HepG2 (cell line): ENCODE data around the gene XPNPEP1. TPM values are rescaled to one million over a fixed set of nuclear protein-coding genes. Genes with fewer than 3 reads are reported as not detected.

ENCODE experiments used
- ARID2 ChIP-seq: sonication (generic); formaldehyde crosslinking; IDR thresholded peaks from 2 replicates; pipeline ENCODE4 v1.8.1; 2022; ENCODE audit warnings: mild to moderate bottlenecking, missing genetic modification reagents, borderline replicate concordance
- CC2D1A ChIP-seq: sonication (generic); formaldehyde crosslinking; IDR thresholded peaks from 2 replicates; pipeline ENCODE4 v1.8.1; 2023; ENCODE audit warnings: mild to moderate bottlenecking, missing genetic modification reagents
- ELF4 ChIP-seq: sonication (generic); formaldehyde crosslinking; IDR thresholded peaks from 2 replicates; pipeline ENCODE4 v1.5.0; 2020; ENCODE audit warnings: missing genetic modification reagents, mild to moderate bottlenecking, moderate library complexity, borderline replicate concordance
- FOXO4 ChIP-seq: sonication (generic); formaldehyde crosslinking; conservative IDR thresholded peaks from 2 replicates; pipeline ENCODE4 v1.8.1; 2023; ENCODE audit warnings: missing genetic modification reagents
- GABPB1 ChIP-seq: IDR thresholded peaks from 2 replicates; pipeline ENCODE4 v1.6.1; 2016; ENCODE audit warnings: mild to moderate bottlenecking, missing genetic modification reagents, moderate library complexity, missing compliant biosample characterization
- GRHL1 ChIP-seq: sonication (generic); formaldehyde crosslinking; conservative IDR thresholded peaks from 2 replicates; pipeline ENCODE4 v1.8.0; 2022; ENCODE audit warnings: missing genetic modification reagents
- GTF2F1 ChIP-seq: fragments of 150-350 bp; IDR thresholded peaks from 2 replicates; pipeline ENCODE4 v1.6.1; 2014; ENCODE audit warnings: low read length
- HNF4A ChIP-seq: sonication (generic); formaldehyde crosslinking; IDR thresholded peaks from 2 replicates; pipeline ENCODE4 v1.4.0; 2020; ENCODE audit warnings: missing genetic modification reagents
- HNF4G ChIP-seq, 2 experiments: sonication (generic) in 1 of 2; formaldehyde crosslinking in 1 of 2; IDR thresholded peaks; 2 replicates each; pipeline versions ENCODE4 v1.4.0 to v1.6.1; 2011 to 2020; ENCODE audit warnings: borderline replicate concordance in 2 of 2, low read depth in 2 of 2, mild to moderate bottlenecking in 2 of 2, low read length in 1 of 2, missing genetic modification reagents in 1 of 2, moderate library complexity in 1 of 2
- HNRNPH1 ChIP-seq: fragments of 200-400 bp; formaldehyde crosslinking; optimal IDR thresholded peaks from 2 replicates; pipeline ENCODE3; 2017; ENCODE audit warnings: mild to moderate bottlenecking, low read depth, low read length
- HOMEZ ChIP-seq: IDR thresholded peaks from 2 replicates; pipeline ENCODE4 v1.6.1; 2016; ENCODE audit warnings: low read depth
- MXD1 ChIP-seq: sonication (generic); formaldehyde crosslinking; IDR thresholded peaks from 2 replicates; pipeline ENCODE4 v1.4.0; 2020; ENCODE audit warnings: mild to moderate bottlenecking, missing genetic modification reagents
- NFKBIZ ChIP-seq: IDR thresholded peaks from 2 replicates; pipeline ENCODE4 v1.6.1; 2018; ENCODE audit warnings: missing genetic modification reagents, missing compliant biosample characterization
- NR2C2 ChIP-seq: sonication (generic); formaldehyde crosslinking; IDR thresholded peaks from 2 replicates; pipeline ENCODE4 v1.4.0; 2020; ENCODE audit warnings: missing genetic modification reagents, mild to moderate bottlenecking, moderate library complexity, borderline replicate concordance
- NR2F6 ChIP-seq, 2 experiments: IDR thresholded peaks; 2 replicates each; pipeline ENCODE4 v1.6.1; 2016; ENCODE audit warnings: antibody characterized with exemption in 1 of 2, mild to moderate bottlenecking in 1 of 2
- SP5 ChIP-seq: IDR thresholded peaks from 2 replicates; pipeline ENCODE4 v1.6.1; 2016; ENCODE audit warnings: low read depth, borderline replicate concordance
- SRSF1 ChIP-seq: fragments of 200-400 bp; formaldehyde crosslinking; optimal IDR thresholded peaks from 2 replicates; pipeline ENCODE3; 2017; ENCODE audit warnings: mild to moderate bottlenecking, low read depth, low read length, moderate library complexity
- ZFY ChIP-seq: sonication (generic); formaldehyde crosslinking; IDR thresholded peaks from 2 replicates; pipeline ENCODE4 v1.4.0; 2020; ENCODE audit warnings: missing genetic modification reagents
- ZNF101 ChIP-seq: sonication (generic); formaldehyde crosslinking; IDR thresholded peaks from 2 replicates; pipeline ENCODE4 v1.4.0; 2020; ENCODE audit warnings: mild to moderate bottlenecking, low read depth, missing genetic modification reagents, borderline replicate concordance
- ZNF235 ChIP-seq: sonication (generic); formaldehyde crosslinking; IDR thresholded peaks from 2 replicates; pipeline ENCODE4 v1.8.1; 2023; ENCODE audit warnings: mild to moderate bottlenecking, missing genetic modification reagents, borderline replicate concordance
- ZNF331 ChIP-seq: sonication (generic); formaldehyde crosslinking; IDR thresholded peaks from 2 replicates; pipeline ENCODE4 v1.4.0; 2020; ENCODE audit warnings: missing genetic modification reagents
- ZNF414 ChIP-seq: sonication (generic); formaldehyde crosslinking; IDR thresholded peaks from 2 replicates; pipeline ENCODE4 v1.5.0; 2020; ENCODE audit warnings: missing genetic modification reagents
- ZNF672 ChIP-seq: sonication (generic); formaldehyde crosslinking; IDR thresholded peaks from 2 replicates; pipeline ENCODE4 v1.8.1; 2022; ENCODE audit warnings: missing genetic modification reagents
- ZNF7 ChIP-seq: IDR thresholded peaks from 2 replicates; pipeline ENCODE4 v1.6.1; 2016; ENCODE audit warnings: missing biosample characterization, missing genetic modification reagents
- polyA plus RNA-seq, 8 experiments: library from polyadenylated mRNA; depleted of rRNA in 3 of 8; stranded (reverse) in 7 of 8; unstranded in 1 of 8; fragments of >200 nt; fragmentation: Illumina TruSeq in 4 of 8; extraction: Trizol in 4 of 8; gene quantifications; 2 replicates each; pipeline versions ENCODE4 v1.2.1 to v1.2.3, GENCODE V29; 2011 to 2016; ENCODE audit warnings: low read depth in 4 of 8, missing spikeins in 1 of 8, mixed read lengths in 1 of 8; ENCODE audit not compliant: insufficient read depth in 1 of 8
- total RNA-seq, 5 experiments: library from RNA; depleted of rRNA; stranded (reverse); fragments of >200 nt; fragmentation: Illumina TruSeq; extraction: Trizol; gene quantifications; 2 replicates each; pipeline ENCODE4 v1.2.3, GENCODE V29; 2016; ENCODE audit warnings: low read depth in 1 of 5

Gene XPNPEP1
- total and polyA plus RNA-seq, 2 of the 13 experiments (the other 11 are each of a cell fraction or from before 2014, with no cell fraction given): 30.3 to 55.5 TPM

- TF ChIP-seq FOXO4 (CRISPR knock-in tag) (no peak), ZNF331 (CRISPR knock-in tag) (no peak; the same call in 1 of the 2 replicates), CC2D1A (CRISPR knock-in tag) (no peak), GABPB1 (CRISPR knock-in tag) (peak; percentile 41), ELF4 (CRISPR knock-in tag) (no peak), NFKBIZ (CRISPR knock-in tag) (no peak), ZNF7 (CRISPR knock-in tag) (no peak), ZNF101 (no peak), NR2F6 (IDR thresholded peaks at IDR 0.05) (peak; percentile 85), NR2F6 (CRISPR knock-in tag; IDR thresholded peaks at IDR 0.05) (peak; percentile 92), ARID2 (CRISPR knock-in tag) (no peak), NR2C2 (CRISPR knock-in tag) (peak; percentile 60; the same call in 1 of the 2 replicates), ZNF235 (no peak), HNRNPH1 (no peak), MXD1 (CRISPR knock-in tag) (no peak), SP5 (CRISPR knock-in tag) (peak; percentile 48; the same call in 1 of the 2 replicates), HNF4A (peak; percentile 58; the same call in 1 of the 2 replicates), ZFY (CRISPR knock-in tag) (no peak), GRHL1 (CRISPR knock-in tag) (no peak), SRSF1 (no peak), HNF4G (IDR thresholded peaks at IDR 0.05; ENCODE audit: borderline replicate concordance, low read depth, low read length) (peak; percentile 36; the same call in 1 of the 2 replicates), HNF4G (CRISPR knock-in tag; IDR thresholded peaks at IDR 0.05; ENCODE audit: borderline replicate concordance, low read depth) (no peak), GTF2F1 (no peak), ZNF414 (no peak), ZNF672 (no peak), HOMEZ (CRISPR knock-in tag) (peak; percentile 36; the same call in 1 of the 2 replicates)
Observed at GRCh38 chr10:109966961-109967738, 43.8 kb upstream of the XPNPEP1 start (continued).
